ENCODE results near the gene KHDC4.

GRCh38 chr1:155934936-155935590, 850 bp upstream of the KHDC4 start:
- TF ChIP-seq JUND (IDR thresholded peaks at IDR 0.05) (no peak), CTCF (IDR thresholded peaks at IDR 0.05; ENCODE audit: low read depth, low read length, missing input control) (no peak), TAF1 (conservative IDR thresholded peaks at IDR 0.05) (no peak), GABPA (IDR thresholded peaks at IDR 0.05 in 1 of 2, conservative IDR thresholded peaks at IDR 0.05 in 1 of 2) (no peak), MAX (IDR thresholded peaks at IDR 0.05) (no peak), ATF3 (IDR thresholded peaks at IDR 0.05) (no peak), REST (IDR thresholded peaks at IDR 0.05) (no peak), FOXA1 (IDR thresholded peaks at IDR 0.05) (no peak), NR2F2 (IDR thresholded peaks at IDR 0.05) (no peak), SP1 (IDR thresholded peaks at IDR 0.05) (no peak)
